SK-N-SH treated with all-trans-retinoic acid at 6 μM for 48 hours (cell line): Measurements from ENCODE around the gene DFFB.

Source experiments
- ATAC-seq: fragments of 200-7000 bp; cut with Tn5 transposase; 3 replicates; pipeline ENCODE4 v1.9.1; 2020; ENCODE audit warnings: mild to moderate bottlenecking, moderate library complexity
- ARNTL ChIP-seq: fragments of 450-650 bp; formaldehyde crosslinking; IDR thresholded peaks from 2 replicates; pipeline ENCODE4 v1.5.0; 2020; ENCODE audit warnings: low read depth, mild to moderate bottlenecking, moderate library complexity, borderline replicate concordance
- BACH2 ChIP-seq: fragments of 250-450 bp; sonication (Bioruptor Pico); IDR thresholded peaks from 2 replicates; pipeline ENCODE4 v1.9.0; 2021; ENCODE audit warnings: mild to moderate bottlenecking, borderline replicate concordance
- CSDC2 ChIP-seq: fragments of 250-450 bp; sonication (Bioruptor Pico); IDR thresholded peaks from 2 replicates; pipeline ENCODE4 v1.5.0; 2020; ENCODE audit warnings: mild to moderate bottlenecking, moderate library complexity
- ESRRG ChIP-seq: fragments of 250-450 bp; sonication (Bioruptor Pico); IDR thresholded peaks from 2 replicates; pipeline ENCODE4 v1.6.1; 2021; ENCODE audit warnings: mild to moderate bottlenecking
- GLIS3 ChIP-seq: fragments of 250-450 bp; sonication (Bioruptor Pico); IDR thresholded peaks from 2 replicates; pipeline ENCODE4 v1.5.0; 2020; ENCODE audit warnings: mild to moderate bottlenecking, moderate library complexity
- ISL1 ChIP-seq: fragments of 250-450 bp; sonication (Bioruptor Pico); IDR thresholded peaks from 2 replicates; pipeline ENCODE4 v2.1.2; 2022; ENCODE audit warnings: mild to moderate bottlenecking, moderate library complexity
- OSR1 ChIP-seq: fragments of 250-450 bp; sonication (Bioruptor Pico); IDR thresholded peaks from 2 replicates; pipeline ENCODE4 v1.8.0; 2022; ENCODE audit warnings: moderate library complexity, mild to moderate bottlenecking, inconsistent platforms
- PPARA ChIP-seq: fragments of 250-450 bp; sonication (Bioruptor Pico); IDR thresholded peaks from 2 replicates; pipeline ENCODE4 v1.5.0; 2020; ENCODE audit warnings: mild to moderate bottlenecking, borderline replicate concordance
- RARB ChIP-seq: fragments of 250-450 bp; sonication (Bioruptor Pico); IDR thresholded peaks from 2 replicates; pipeline ENCODE4 v1.8.0; 2021; ENCODE audit warnings: mild to moderate bottlenecking, moderate library complexity
- SNAI2 ChIP-seq: fragments of 250-450 bp; sonication (Bioruptor Pico); IDR thresholded peaks from 2 replicates; pipeline ENCODE4 v1.5.0; 2020; ENCODE audit warnings: mild to moderate bottlenecking, moderate library complexity
- TCF4 ChIP-seq: fragments of 250-450 bp; sonication (Bioruptor Pico); IDR thresholded peaks from 2 replicates; pipeline ENCODE4 v1.8.0; 2021; ENCODE audit warnings: mild to moderate bottlenecking, moderate library complexity, borderline replicate concordance
- ZC3H10 ChIP-seq: fragments of 250-450 bp; sonication (Bioruptor Pico); IDR thresholded peaks from 2 replicates; pipeline ENCODE4 v1.5.1; 2021; ENCODE audit warnings: mild to moderate bottlenecking, moderate library complexity
- ZFP3 ChIP-seq: fragments of 250-450 bp; sonication (Bioruptor Pico); IDR thresholded peaks from 2 replicates; pipeline ENCODE4 v1.5.0; 2020; ENCODE audit warnings: mild to moderate bottlenecking, moderate library complexity
- ZFP30 ChIP-seq: fragments of 450-650 bp; formaldehyde crosslinking; IDR thresholded peaks from 2 replicates; pipeline ENCODE4 v1.5.0; 2022; ENCODE audit warnings: mild to moderate bottlenecking, moderate library complexity
- ZNF565 ChIP-seq: fragments of 450-650 bp; formaldehyde crosslinking; conservative IDR thresholded peaks from 2 replicates; pipeline ENCODE4 v1.5.0; 2020; ENCODE audit warnings: low read depth, mild to moderate bottlenecking, moderate library complexity
- ZNF8 ChIP-seq: fragments of 450-650 bp; formaldehyde crosslinking; IDR thresholded peaks from 2 replicates; pipeline ENCODE4 v1.5.0; 2020; ENCODE audit warnings: mild to moderate bottlenecking, moderate library complexity
- TF ChIP-seq, protein P1 (sequence below): fragments of 250-450 bp; sonication (Bioruptor Pico); IDR thresholded peaks from 2 replicates; pipeline ENCODE4 v1.5.1; 2020; ENCODE audit warnings: low read depth, mild to moderate bottlenecking, moderate library complexity
- TF ChIP-seq, protein P2 (sequence below): fragments of 250-450 bp; sonication (Bioruptor Pico); IDR thresholded peaks from 2 replicates; pipeline ENCODE4 v1.5.0; 2020; ENCODE audit warnings: mild to moderate bottlenecking, moderate library complexity
- TF ChIP-seq, protein P3 (sequence below): fragments of 250-450 bp; sonication (Bioruptor Pico); IDR thresholded peaks from 2 replicates; pipeline ENCODE4 v1.8.0; 2021; ENCODE audit warnings: low read depth, mild to moderate bottlenecking, moderate library complexity, borderline replicate concordance
- TF ChIP-seq, protein P4 (sequence below): fragments of 250-450 bp; sonication (Bioruptor Pico); IDR thresholded peaks from 2 replicates; pipeline ENCODE4 v1.8.0; 2020; ENCODE audit warnings: mild to moderate bottlenecking, moderate library complexity, borderline replicate concordance
- TF ChIP-seq, protein P5 (sequence below): fragments of 250-450 bp; sonication (Bioruptor Pico); IDR thresholded peaks from 2 replicates; pipeline ENCODE4 v1.5.1; 2021; ENCODE audit warnings: mild to moderate bottlenecking, moderate library complexity

The DFFB gene

DNA sequence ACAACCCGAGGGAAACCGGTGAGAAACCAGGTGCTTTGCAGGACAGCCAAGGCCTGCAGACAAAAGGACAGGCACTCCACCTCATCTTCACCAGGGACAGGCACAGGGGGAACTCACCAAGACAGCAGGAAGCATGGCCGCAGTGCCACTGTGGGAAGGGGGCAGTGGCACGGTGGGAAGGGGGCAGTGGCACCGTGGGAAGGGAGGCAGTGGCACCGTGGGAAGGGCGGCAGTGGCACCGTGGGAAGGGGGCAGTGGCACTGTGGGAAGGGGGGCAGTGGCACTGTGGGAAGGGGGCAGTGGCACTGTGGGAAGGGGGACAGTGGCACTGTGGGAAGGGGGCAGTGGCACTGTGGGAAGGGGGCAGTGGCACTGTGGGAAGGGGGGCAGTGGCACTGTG, 32.6 kb upstream of the DFFB start:
- no peak for ATAC-seq
- TF ChIP-seq ZNF8 (CRISPR knock-in tag): no peak
- TF ChIP-seq, protein P1, sequence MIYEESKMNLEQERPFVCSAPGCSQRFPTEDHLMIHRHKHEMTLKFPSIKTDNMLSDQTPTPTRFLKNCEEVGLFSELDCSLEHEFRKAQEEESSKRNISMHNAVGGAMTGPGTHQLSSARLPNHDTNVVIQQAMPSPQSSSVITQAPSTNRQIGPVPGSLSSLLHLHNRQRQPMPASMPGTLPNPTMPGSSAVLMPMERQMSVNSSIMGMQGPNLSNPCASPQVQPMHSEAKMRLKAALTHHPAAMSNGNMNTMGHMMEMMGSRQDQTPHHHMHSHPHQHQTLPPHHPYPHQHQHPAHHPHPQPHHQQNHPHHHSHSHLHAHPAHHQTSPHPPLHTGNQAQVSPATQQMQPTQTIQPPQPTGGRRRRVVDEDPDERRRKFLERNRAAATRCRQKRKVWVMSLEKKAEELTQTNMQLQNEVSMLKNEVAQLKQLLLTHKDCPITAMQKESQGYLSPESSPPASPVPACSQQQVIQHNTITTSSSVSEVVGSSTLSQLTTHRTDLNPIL: no peak
- TF ChIP-seq, protein P2, sequence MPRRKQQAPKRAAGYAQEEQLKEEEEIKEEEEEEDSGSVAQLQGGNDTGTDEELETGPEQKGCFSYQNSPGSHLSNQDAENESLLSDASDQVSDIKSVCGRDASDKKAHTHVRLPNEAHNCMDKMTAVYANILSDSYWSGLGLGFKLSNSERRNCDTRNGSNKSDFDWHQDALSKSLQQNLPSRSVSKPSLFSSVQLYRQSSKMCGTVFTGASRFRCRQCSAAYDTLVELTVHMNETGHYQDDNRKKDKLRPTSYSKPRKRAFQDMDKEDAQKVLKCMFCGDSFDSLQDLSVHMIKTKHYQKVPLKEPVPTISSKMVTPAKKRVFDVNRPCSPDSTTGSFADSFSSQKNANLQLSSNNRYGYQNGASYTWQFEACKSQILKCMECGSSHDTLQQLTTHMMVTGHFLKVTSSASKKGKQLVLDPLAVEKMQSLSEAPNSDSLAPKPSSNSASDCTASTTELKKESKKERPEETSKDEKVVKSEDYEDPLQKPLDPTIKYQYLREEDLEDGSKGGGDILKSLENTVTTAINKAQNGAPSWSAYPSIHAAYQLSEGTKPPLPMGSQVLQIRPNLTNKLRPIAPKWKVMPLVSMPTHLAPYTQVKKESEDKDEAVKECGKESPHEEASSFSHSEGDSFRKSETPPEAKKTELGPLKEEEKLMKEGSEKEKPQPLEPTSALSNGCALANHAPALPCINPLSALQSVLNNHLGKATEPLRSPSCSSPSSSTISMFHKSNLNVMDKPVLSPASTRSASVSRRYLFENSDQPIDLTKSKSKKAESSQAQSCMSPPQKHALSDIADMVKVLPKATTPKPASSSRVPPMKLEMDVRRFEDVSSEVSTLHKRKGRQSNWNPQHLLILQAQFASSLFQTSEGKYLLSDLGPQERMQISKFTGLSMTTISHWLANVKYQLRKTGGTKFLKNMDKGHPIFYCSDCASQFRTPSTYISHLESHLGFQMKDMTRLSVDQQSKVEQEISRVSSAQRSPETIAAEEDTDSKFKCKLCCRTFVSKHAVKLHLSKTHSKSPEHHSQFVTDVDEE (CRISPR knock-in tag): no peak
- no peak for TF ChIP-seq ESRRG (CRISPR knock-in tag)

DNA sequence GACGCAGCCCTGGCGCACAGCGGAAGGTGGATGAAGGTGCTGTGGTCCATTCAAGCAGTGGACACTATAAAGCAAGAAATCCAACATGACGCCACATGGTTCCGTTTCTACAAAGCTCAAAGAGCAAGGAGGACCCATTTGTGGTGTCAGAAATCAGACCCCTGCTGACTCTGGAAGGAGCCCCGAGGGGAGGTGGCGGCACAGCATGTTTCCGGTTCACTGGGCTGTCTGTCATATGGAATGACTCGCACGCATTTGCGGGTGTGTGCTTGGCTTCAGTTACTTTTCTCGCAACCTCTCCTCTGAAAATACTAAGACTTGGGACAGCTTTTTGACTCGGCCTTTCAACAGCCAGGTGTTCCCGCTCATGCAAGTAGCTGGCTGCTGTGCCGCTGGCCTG, 31.9 kb upstream of the DFFB start:
- TF ChIP-seq, protein P2 (CRISPR knock-in tag): no peak
- TF ChIP-seq ZFP30 (CRISPR knock-in tag): no peak
- no peak for TF ChIP-seq CSDC2
- no peak for TF ChIP-seq ZC3H10 (CRISPR knock-in tag)
- TF ChIP-seq ZFP3: no peak
- TF ChIP-seq ZNF565 (CRISPR knock-in tag): no peak
- no peak for TF ChIP-seq GLIS3 (CRISPR knock-in tag)
- TF ChIP-seq, protein P3, sequence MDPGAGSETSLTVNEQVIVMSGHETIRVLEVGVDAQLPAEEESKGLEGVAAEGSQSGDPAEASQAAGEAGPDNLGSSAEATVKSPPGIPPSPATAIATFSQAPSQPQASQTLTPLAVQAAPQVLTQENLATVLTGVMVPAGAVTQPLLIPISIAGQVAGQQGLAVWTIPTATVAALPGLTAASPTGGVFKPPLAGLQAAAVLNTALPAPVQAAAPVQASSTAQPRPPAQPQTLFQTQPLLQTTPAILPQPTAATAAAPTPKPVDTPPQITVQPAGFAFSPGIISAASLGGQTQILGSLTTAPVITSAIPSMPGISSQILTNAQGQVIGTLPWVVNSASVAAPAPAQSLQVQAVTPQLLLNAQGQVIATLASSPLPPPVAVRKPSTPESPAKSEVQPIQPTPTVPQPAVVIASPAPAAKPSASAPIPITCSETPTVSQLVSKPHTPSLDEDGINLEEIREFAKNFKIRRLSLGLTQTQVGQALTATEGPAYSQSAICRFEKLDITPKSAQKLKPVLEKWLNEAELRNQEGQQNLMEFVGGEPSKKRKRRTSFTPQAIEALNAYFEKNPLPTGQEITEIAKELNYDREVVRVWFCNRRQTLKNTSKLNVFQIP (CRISPR knock-in tag): no peak
- ATAC-seq: no peak

DNA sequence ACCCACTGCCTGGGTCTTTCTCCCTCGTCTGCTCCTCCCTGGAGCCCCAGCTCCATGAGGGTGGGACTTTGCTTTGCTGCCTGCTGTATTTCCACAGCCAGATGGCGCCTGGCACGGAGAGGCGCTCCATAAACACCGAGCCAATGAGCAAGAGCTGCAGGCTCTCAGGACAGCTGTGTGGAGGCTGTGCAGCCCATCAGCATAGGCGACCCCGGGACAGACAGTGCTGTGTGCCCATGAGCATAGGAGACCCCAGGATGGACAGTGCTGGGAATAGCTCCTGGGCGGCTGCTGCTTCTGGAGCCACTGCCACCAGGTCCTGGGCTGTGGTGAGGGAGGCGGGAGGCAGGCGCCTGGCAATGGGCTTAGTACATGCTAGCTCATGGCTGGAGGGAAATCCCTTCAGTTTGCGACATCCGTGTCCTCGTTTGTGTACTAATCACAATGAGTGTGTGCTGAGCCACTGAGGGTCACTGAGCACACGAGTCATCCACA, 29.4 kb upstream of the DFFB start:
- TF ChIP-seq BACH2 (CRISPR knock-in tag): no peak
- TF ChIP-seq OSR1 (CRISPR knock-in tag): no peak
- TF ChIP-seq RARB: no peak
- no peak for TF ChIP-seq TCF4 (CRISPR knock-in tag)
- no peak; the same call in 2 of the 3 replicates for ATAC-seq

DNA sequence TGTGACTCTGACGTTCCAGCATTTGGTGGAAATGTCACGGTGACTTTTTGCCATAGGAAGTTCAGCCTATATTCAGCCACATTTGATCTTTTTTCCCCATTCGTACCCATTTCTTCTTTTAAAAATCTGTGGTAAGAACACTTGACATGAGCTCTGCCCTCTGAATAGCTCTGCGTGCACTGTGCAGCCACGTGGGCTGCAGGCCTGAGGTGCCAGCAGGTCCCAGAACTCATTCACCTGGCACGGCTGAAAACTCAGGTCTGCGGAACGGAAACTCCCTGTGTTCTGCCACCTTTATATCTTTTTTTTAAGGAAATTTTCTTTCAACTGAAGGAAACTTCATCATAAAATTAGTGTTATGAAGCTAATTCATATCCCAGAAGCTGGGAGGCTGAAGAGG, 28.9 kb upstream of the DFFB start:
- no peak for ATAC-seq
- TF ChIP-seq ARNTL (no peak), SNAI2 (CRISPR knock-in tag) (no peak), PPARA (CRISPR knock-in tag) (no peak), BACH2 (CRISPR knock-in tag) (no peak), GLIS3 (CRISPR knock-in tag) (no peak), ESRRG (CRISPR knock-in tag) (no peak), RARB (no peak), ISL1 (no peak), ZNF565 (CRISPR knock-in tag) (no peak), TCF4 (CRISPR knock-in tag) (no peak), ZFP3 (no peak)
- TF ChIP-seq, protein P4, sequence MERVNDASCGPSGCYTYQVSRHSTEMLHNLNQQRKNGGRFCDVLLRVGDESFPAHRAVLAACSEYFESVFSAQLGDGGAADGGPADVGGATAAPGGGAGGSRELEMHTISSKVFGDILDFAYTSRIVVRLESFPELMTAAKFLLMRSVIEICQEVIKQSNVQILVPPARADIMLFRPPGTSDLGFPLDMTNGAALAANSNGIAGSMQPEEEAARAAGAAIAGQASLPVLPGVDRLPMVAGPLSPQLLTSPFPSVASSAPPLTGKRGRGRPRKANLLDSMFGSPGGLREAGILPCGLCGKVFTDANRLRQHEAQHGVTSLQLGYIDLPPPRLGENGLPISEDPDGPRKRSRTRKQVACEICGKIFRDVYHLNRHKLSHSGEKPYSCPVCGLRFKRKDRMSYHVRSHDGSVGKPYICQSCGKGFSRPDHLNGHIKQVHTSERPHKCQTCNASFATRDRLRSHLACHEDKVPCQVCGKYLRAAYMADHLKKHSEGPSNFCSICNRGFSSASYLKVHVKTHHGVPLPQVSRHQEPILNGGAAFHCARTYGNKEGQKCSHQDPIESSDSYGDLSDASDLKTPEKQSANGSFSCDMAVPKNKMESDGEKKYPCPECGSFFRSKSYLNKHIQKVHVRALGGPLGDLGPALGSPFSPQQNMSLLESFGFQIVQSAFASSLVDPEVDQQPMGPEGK: no peak
- TF ChIP-seq, protein P5, sequence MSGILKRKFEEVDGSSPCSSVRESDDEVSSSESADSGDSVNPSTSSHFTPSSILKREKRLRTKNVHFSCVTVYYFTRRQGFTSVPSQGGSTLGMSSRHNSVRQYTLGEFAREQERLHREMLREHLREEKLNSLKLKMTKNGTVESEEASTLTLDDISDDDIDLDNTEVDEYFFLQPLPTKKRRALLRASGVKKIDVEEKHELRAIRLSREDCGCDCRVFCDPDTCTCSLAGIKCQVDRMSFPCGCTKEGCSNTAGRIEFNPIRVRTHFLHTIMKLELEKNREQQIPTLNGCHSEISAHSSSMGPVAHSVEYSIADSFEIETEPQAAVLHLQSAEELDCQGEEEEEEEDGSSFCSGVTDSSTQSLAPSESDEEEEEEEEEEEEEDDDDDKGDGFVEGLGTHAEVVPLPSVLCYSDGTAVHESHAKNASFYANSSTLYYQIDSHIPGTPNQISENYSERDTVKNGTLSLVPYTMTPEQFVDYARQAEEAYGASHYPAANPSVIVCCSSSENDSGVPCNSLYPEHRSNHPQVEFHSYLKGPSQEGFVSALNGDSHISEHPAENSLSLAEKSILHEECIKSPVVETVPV (CRISPR knock-in tag): no peak
- TF ChIP-seq, protein P1: no peak
